Stimulated activated CD8-positive, alpha-beta memory T cell treated with anti-CD3 and anti-CD28 coated beads, Interleukin-12 subunit alpha, Interleukin-12 subunit beta, amount 100 ng/mL, for 24 hours (primary cell): Measurements from ENCODE around the gene HAUS3.
"Not testable (repeated sequence)": the region's sequence is repeated elsewhere in the genome, so short reads cannot be mapped to it uniquely, and the experiment has no call there.

Experiments used
- DNase-seq: peaks from one replicate; pipeline ENCODE4 v3.0.0-alpha.2; 2020; ENCODE audit errors: extremely low read depth

Gene HAUS3

GRCh38 chr4:2275546-2276251 lies 33.8 kb upstream of the HAUS3 start:
- DNase-seq, result no peak

- DNase-seq, result not testable (repeated sequence)
Measured at GRCh38 chr4:2275044-2275397, 33.1 kb upstream of the HAUS3 start.

- no peak for DNase-seq
Measured at GRCh38 chr4:2274320-2275043, 32.6 kb upstream of the HAUS3 start.

GRCh38 chr4:2273657-2274319 lies 31.9 kb upstream of the HAUS3 start:
- no peak for DNase-seq

GRCh38 chr4:2273221-2273620 lies 31.3 kb upstream of the HAUS3 start:
- no peak for DNase-seq

- DNase-seq, result no peak
Measured at GRCh38 chr4:2272828-2273120, 30.9 kb upstream of the HAUS3 start.

GRCh38 chr4:2272026-2272827 lies 30.3 kb upstream of the HAUS3 start:
- no peak for DNase-seq

- no peak for DNase-seq
Measured at GRCh38 chr4:2271279-2272025, 29.5 kb upstream of the HAUS3 start.

- DNase-seq, result no peak
Measured at GRCh38 chr4:2270341-2271165, 28.6 kb upstream of the HAUS3 start.

- DNase-seq, result no peak
Measured at GRCh38 chr4:2269618-2270163, 27.8 kb upstream of the HAUS3 start.

- DNase-seq, result no peak
Measured at GRCh38 chr4:2269206-2269531, 27.2 kb upstream of the HAUS3 start.

GRCh38 chr4:2268357-2269205 lies 26.7 kb upstream of the HAUS3 start:
- no peak for DNase-seq

GRCh38 chr4:2267841-2268240 lies 25.9 kb upstream of the HAUS3 start:
- no peak for DNase-seq

GRCh38 chr4:2267320-2267811 lies 25.4 kb upstream of the HAUS3 start:
- DNase-seq, result no peak

GRCh38 chr4:2266821-2267220 lies 24.9 kb upstream of the HAUS3 start:
- DNase-seq, result no peak

GRCh38 chr4:2266181-2266580 lies 24.3 kb upstream of the HAUS3 start:
- no peak for DNase-seq

- no peak for DNase-seq
Measured at GRCh38 chr4:2265113-2266110, 23.5 kb upstream of the HAUS3 start.

- no peak for DNase-seq
Measured at GRCh38 chr4:2264481-2265041, 22.6 kb upstream of the HAUS3 start.
